Cardiac septum (tissue), 1 donor: ENCODE results near the gene KRT12. TPM values are rescaled to one million over a fixed set of nuclear protein-coding genes. Genes with fewer than 3 reads are reported as not detected.

ENCODE experiments used
- DNase-seq: peaks from one replicate; pipeline ENCODE4 v3.0.0-alpha.2; 2020; ENCODE audit warnings: low spot score
- intact Hi-C: fragments of 100-400 bp; cut with DNase I; formaldehyde crosslinking; loops from one replicate; pipeline ENCODE4 v1.14.0; 2022
- total RNA-seq: library from RNA; stranded (reverse); fragmentation: NEBNext Ultra II Directional; extraction: Animal tissue kit (Norgen Biotek cat#: 25700); gene quantifications from one replicate; pipeline ENCODE4 v1.2.1, GENCODE V29; 2021
- donor health status: DM: no; HTN: no; CAD: no.

The KRT12 gene
- total RNA-seq, 1 donor from 2014 or later = not detected

GRCh38 chr17:40850293-40850972 lies 16.6 kb downstream of the KRT12 start:
- DNase-seq = no peak

DNA sequence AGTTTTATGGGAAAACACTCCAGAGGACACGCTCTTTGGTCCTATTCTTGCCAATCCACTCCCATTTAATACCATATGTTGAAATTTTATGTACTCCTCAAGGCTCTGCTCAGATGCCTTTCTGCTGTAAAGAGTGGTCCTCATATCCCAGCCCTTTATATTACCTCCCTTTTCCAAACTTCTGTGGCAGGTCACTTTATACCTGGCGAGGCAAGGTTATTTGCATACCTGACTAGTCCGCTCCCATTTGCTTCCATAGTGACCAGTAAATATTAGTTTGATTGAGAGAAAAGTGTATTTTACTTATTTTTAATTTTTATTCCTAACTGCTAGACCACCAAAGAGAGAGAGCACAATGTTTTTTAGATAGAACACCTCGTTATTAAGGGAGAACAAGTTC lies 17.3 kb downstream of the KRT12 start:
- no peak for DNase-seq
- intact Hi-C loops = no loop called here

More at GRCh38 chr17:40850293-40850972, 16.6 kb downstream of the KRT12 start:
- intact Hi-C loops = no loop called here

- no peak for DNase-seq
- intact Hi-C loops = no loop called here
Measured at GRCh38 chr17:40848583-40849235, 18.3 kb downstream of the KRT12 start.

DNA sequence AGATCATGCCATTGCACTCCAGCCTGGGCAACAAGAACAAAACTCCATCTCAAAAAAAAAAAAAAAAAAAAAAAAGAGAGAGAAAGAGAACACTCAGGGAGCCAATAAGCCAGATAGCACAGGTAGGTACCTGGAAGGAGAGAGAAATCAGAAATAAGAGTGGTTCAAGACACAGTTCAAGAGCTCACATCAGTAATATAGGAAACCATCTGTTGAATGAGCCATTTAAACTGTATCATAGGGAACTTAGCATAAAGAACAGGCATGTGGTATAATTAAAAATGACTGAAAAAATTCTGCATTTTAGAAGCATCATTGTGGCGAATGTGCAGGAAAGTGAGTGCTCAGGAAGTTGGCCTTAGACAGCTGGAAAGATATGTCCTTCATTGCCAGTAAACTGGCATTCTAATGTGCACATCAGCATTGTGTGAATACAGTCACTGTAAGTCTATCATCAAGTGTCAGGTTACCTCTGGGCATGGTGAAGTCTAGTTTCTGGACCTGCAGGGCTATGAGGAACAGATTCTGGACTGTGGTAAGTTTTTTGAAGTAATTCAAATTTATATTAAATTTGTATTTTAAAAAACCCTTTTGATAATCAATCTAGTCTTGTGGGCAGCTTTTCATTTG lies 20.4 kb downstream of the KRT12 start:
- intact Hi-C loops = no loop called here
- DNase-seq = no peak

- intact Hi-C loops = no loop called here
- no peak for DNase-seq
Measured at GRCh38 chr17:40844671-40845107, 22.3 kb downstream of the KRT12 start.

GRCh38 chr17:40843242-40843641 lies 23.8 kb downstream of the KRT12 start:
- intact Hi-C loops = no loop called here
- DNase-seq = no peak

GRCh38 chr17:40841246-40841645 lies 25.8 kb downstream of the KRT12 start:
- intact Hi-C loops = no loop called here
- DNase-seq = no peak

- no peak for DNase-seq
- intact Hi-C loops = no loop called here
Measured at GRCh38 chr17:40839194-40839593, 27.8 kb downstream of the KRT12 start.

DNA sequence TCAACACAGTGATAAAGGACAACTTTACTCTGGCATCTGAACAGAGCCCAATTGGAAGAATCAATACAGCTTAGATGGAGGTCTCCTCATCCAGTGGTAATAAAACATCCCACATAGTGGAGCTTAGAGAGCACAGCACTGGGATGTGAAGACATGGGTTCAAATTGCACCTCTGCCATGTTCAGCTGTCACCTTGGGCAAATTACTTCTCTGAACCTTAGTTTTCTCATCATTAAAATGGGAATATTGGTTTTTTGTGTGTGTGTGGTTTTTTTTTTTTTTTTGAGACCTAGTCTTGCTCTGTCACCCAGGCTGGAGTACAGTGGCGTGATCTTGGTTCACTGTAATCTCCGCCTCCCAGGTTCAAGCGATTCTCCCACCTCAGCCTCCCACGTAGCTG lies 31.0 kb downstream of the KRT12 start:
- DNase-seq = no peak
- intact Hi-C loops = no loop called here

- intact Hi-C loops = no loop called here
- no peak for DNase-seq
Measured at GRCh38 chr17:40833882-40834281, 33.1 kb downstream of the KRT12 start.

- no peak for DNase-seq
- intact Hi-C loops = no loop called here
Measured at GRCh38 chr17:40832840-40833239, 34.2 kb downstream of the KRT12 start.

- DNase-seq = no peak
- intact Hi-C loops = no loop called here
Measured at GRCh38 chr17:40830085-40830776, 36.8 kb downstream of the KRT12 start.

DNA sequence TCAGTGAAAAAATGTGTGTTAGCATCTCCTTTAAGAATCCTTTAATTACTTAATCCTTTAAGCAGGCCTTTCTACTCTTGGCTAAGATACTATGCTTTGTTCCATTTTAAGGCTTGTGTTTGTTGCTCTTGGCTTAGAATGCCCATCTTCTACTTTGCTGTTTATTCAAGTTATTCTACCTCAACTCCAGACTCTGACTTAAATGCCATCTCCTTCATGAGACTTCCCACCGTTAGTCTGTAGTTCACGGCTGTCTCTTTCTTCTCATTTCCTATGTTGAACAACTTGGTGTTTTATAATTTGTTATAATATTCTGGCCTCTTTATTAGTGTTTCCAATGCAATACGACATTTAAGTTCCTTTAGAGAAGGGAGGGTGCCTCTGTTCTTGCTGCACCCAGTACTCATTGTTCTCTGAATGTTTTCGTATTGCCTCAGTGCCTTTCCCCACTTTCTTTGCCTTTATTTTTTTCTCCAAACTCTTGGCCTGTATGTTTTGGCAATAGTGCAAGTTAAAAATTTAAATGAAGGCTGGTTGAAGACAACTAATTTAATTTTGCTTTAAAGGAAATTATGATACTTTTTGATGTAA lies 38.5 kb downstream of the KRT12 start:
- intact Hi-C loops = no loop called here

DNA sequence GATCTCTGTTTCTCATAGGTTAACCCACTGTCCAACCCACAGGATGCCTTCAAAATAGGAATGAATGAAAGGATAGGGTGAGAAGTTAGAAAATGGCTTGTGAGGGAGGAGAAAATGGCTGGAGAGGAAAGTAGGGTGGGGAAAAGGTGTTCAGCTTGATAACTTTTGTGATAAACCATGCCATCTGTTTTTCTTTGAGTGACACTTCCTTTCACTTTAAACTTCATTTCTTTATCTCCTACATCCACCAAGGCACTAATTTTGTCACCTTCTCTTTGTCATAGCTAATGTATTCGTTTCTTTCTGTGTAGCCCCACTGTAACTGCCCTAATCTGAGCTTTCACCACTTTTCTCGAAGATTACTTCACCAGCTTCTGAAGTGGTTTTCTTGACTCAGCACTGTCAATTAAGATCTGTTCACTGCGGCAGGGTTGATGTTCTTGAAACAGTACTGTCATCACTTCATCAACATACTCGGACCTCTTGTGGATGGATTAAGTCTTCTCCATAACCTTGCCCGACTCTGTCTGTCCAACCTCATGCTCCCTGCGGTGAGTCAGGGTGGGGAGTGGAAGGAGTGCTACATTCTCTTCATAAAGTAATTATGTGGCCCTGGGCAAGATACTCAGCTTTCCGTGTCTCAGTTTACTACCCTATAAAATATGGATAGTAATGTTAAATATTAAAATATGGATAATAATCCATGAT lies 39.1 kb downstream of the KRT12 start:
- intact Hi-C loops = no loop called here
- no peak for DNase-seq

More for the DNA sequence above, 38.5 kb downstream of the KRT12 start:
- no peak for DNase-seq

- no peak for DNase-seq
- intact Hi-C loops = no loop called here
Measured at GRCh38 chr17:40825599-40825998, 41.4 kb downstream of the KRT12 start.

DNA sequence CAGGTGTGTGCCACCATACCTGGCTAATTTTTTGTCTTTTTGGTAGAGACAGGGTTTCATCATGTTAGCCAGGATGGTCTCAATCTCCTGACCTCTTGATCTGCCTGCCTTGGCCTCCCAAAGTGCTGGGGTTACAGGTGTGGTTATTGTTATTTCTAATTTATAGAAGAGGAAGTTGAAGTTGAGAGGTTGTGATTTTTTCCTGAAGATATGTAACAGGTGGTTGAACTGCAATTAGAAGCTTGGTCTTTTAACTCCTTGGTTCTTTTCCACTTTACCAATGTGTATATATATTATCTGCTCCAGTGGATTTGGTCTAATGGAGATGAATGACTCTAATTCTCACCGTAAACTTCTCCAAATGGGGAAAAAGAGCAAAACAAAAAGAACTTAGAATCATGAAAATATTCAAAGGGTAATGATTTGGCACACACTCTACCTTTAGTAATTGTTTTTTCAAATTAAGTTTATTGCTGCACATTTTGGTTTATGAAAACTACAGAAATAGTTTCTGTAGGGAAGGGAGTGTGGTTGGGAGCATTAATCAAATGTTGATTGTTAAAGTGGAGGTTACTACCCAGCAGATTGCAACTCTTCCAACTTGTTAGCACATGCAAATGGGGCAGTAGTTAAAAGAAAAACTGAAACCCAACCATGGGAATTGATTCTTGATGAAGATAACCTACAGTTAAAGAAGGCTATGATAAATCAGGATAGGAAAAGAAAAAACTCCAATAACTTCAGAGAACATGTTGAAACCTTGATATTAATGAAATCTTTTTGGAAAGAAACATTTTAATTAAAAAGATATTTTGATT lies 42.8 kb downstream of the KRT12 start:
- no peak for DNase-seq
- intact Hi-C loops = no loop called here

GRCh38 chr17:40822132-40822812 lies 44.8 kb downstream of the KRT12 start, which contains the start of gene KRT10:
TSS of gene KRT10 (minus strand) at chr17:40822614. CDS start at chr17:40822585, 29 bp downstream.
- intact Hi-C loops = no loop called here
- DNase-seq = no peak

GRCh38 chr17:40821536-40821935 lies 45.5 kb downstream of the KRT12 start:
- intact Hi-C loops = no loop called here
- no peak for DNase-seq
